HG03521 (cell line): ENCODE data around the gene NXN.
A peak's percentile ranks its signal among the peaks of the same experiment; 100 is the strongest.
"Not testable (repeated sequence)": the region's sequence is repeated elsewhere in the genome, so short reads cannot be mapped to it uniquely, and the experiment has no call there.

Experiments used
- ATAC-seq: cut with Tn5 transposase; IDR thresholded peaks from one replicate; pipeline ENCODE4 v1.9.1; 2021; ENCODE audit warnings: mild to moderate bottlenecking, moderate library complexity; ENCODE audit not compliant: unreplicated experiment

Gene NXN

GRCh38 chr17:1007310-1008007 lies 27.9 kb upstream of the NXN start:
- ATAC-seq, result no peak

GRCh38 chr17:1006054-1006453 lies 26.5 kb upstream of the NXN start:
- ATAC-seq, result no peak

- no peak for ATAC-seq
Observed at GRCh38 chr17:1005361-1005946, 25.9 kb upstream of the NXN start.

- ATAC-seq, result no peak
Observed at GRCh38 chr17:1004769-1005295, 25.3 kb upstream of the NXN start.

- no peak for ATAC-seq
Observed at GRCh38 chr17:1003972-1004768, 24.6 kb upstream of the NXN start.

- ATAC-seq, result no peak
Observed at GRCh38 chr17:1003633-1003971, 24.0 kb upstream of the NXN start.

GRCh38 chr17:1002771-1003555 lies 23.4 kb upstream of the NXN start:
- ATAC-seq, result no peak

- ATAC-seq, result no peak
Observed at GRCh38 chr17:1002412-1002753, 22.8 kb upstream of the NXN start.

GRCh38 chr17:1001640-1002411 lies 22.2 kb upstream of the NXN start:
- no peak for ATAC-seq

GRCh38 chr17:1000597-1001461 lies 21.3 kb upstream of the NXN start:
- no peak for ATAC-seq

- no peak for ATAC-seq
Observed at GRCh38 chr17:998111-998510, 18.5 kb upstream of the NXN start.

- peak; percentile 85 for ATAC-seq
Observed at GRCh38 chr17:996554-997344, 17.2 kb upstream of the NXN start, which contains the start of gene TIMM22. Gene TIMM22 (plus strand): TSS chr17:997129. CDS start chr17:997143, 14 bp downstream.

GRCh38 chr17:995324-995723 lies 15.7 kb upstream of the NXN start:
- not testable (repeated sequence) for ATAC-seq

GRCh38 chr17:992933-993332 lies 13.4 kb upstream of the NXN start:
- no peak for ATAC-seq

GRCh38 chr17:988561-988960 lies 9.0 kb upstream of the NXN start:
- ATAC-seq, result no peak

- no peak for ATAC-seq
Observed at GRCh38 chr17:987931-988330, 8.4 kb upstream of the NXN start.

GRCh38 chr17:986322-986929 lies 6.8 kb upstream of the NXN start:
- no peak for ATAC-seq

- no peak for ATAC-seq
Observed at GRCh38 chr17:983921-984320, 4.3 kb upstream of the NXN start.
